Measurements from ENCODE around the gene PPM1M.

Gene PPM1M

DNA sequence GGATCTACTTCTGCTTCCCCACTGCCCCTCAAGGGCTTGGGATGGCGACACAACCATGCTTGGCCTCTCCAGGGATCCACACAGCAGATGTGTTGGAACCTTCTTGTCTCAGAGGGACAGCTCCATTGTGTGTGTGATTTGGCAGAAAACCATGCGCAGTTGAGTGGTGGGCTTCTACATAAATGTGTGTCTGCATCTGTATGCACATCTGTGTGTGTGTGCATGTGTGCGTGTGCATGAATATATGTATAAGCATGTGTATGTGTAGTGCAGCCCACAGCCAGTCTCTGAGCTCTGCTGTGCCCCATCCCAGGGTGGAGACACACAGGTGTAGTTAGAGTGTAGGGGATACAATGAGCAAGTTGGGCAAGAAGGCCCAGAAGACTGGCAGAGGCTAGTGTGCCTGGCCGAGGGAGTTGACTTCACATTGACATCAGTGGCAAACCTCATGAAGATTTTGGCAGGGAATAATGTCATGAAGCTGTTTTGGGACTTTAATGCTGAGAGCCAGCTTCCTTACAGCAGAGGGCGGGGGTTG is 50.2 kb downstream of the PPM1M start:
- DNase-seq (ENCODE audit: low read depth in 2 of 2) = no peak

DNA sequence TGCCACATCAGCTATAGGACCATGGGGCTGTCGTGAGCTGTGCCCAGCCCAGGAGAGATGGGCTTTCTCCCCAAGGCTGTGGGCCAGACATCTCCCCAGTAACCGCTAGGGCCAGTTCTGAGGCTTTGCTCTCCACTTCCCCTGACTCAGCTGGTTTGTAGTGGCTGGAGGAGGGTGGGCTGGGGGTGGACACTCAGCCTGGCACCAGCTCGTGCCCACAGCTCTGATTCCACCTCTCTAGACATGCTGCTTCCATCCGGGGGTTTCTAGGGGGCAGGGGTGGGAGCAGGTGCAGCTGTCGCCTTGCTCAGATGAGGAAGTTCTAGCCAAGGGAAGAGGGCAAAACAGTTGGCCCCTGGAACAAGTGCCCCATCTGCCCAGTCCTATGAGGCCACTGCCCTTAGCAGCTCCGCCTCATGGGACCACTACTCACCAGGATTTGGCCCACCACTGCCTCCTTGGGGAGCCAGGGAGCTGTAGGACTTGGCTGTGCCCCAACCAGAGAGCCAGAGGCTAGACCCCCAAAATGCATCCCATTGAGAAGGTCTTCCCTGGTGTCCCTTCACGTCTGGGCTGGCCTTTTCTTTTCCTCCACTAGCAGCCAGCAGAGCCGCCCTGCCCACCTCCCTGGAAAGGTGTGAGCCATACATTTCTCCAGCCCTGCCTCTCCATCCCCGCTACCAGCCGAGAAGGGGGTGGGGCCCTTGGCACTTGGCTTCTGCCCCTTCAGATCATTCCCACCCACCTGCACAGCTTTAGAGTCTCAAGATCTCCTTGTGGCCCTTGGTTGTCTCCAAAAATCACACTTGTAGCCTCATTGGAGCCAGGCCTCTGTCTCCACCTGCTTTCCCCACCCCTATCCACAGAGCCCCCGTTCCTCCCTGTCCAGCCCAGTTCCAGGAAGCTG is 51.9 kb downstream of the PPM1M start:
- DNase-seq (ENCODE audit: low read depth in 2 of 2) = no peak

DNA sequence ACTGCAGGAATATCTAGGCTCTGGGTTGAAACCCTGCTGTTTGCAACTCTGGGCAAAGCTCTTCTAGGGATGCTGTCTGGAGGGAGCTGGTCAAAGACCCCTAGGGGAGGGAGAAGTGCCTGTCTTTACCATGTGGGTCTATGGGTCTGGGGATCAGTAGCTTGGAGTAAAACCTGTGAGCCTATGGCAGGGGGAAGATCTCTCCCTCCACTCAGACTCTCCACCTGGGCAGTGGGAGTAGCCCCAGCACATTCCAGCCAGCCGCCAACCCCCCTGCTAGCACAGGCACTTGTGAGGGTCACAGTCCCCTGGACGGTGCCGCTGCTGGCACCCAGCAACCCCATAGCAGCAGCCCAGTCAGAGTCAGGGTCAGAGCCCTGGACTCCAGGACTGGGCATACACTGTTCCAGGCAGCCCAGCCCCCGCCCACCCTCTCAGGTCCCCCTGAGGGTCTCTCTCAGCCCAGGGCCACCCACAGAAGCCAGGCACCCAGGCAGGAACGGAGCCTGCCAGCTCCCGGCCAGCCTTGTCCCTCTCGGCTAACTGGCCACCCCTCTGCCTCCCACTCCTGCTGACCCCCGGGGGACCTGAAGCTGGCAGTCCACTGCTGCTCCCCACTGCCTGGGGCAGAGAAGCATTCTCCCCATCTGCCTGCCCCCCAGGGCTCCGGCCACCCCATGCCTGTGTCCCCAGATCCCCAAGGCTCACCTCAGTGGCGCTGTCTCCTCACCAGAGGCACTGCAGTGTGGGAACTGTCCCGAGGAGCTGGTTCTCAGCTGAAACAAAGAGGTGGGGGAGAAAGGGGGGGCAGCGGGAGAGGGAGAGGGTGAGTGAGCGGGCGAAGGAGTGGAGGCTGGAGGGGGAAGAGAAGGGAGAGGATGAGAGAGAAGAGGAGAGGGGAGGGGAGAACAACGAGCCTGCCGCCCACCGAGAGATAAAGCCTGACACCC is 52.9 kb downstream of the PPM1M start:
- DNase-seq (ENCODE audit: low read depth in 2 of 2) = no peak

- no peak for DNase-seq (ENCODE audit: low read depth in 2 of 2)
These were observed 53.8 kb downstream of the PPM1M start for GRCh38 chr3:52299247-52299878.

Measured in stimulated activated CD4-positive, alpha-beta T cell treated with anti-CD3 and anti-CD28 coated beads, Interleukin-15, amount 100 ng/mL, for 48 hours (primary cell).